Measurements from ENCODE around the gene JPH4. TPM values are rescaled to one million over a fixed set of nuclear protein-coding genes. Genes with fewer than 3 reads are reported as not detected.

Gene JPH4
- total and polyA plus RNA-seq, 2 donors (not counting 1 experiment from before 2014, with no cell fraction given) = not detected

DNA sequence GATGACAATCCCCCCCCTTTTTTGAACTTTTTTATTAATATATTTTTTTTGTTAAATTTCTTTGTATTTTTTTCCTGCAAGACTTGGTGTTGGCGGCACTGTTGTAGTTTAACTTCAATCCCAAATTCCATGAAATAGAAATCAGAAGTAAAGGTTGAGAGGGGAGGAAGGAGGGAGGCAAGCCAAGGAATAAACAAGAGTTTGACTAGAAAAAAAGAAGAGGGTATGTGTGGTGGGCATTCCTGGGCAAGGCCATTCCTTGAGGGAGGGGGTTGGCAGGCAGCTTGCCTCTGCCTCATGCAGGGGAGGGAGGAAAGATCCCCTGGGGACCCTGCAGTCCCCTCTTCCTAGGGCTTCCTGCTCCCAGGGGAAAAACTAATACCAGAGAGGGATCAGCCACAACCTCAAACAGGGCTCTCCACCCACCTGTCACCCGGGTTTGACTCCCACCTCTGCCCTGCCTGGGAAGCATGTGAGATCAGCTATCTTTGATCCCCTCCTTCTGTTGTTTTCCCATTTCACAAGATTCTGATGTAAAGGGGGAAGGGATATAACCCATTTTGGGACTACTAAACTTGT lies 10.5 kb downstream of the JPH4 start:
- Histone ChIP-seq H3K79me2 (ENCODE audit: control insufficient read depth, insufficient read depth, low read length) (no peaks in the 10 kb centered on the region), H3K27me3 (ENCODE audit: control insufficient read depth, insufficient read depth, low read length) (peaks cover 3% of the 10 kb centered on the region), H3K27ac (ENCODE audit: insufficient read depth, low read length) (no peak overlapping the region), H3K4me3 (replicated peaks in 1 of 4; ENCODE audit: control extremely low read depth in 1 of 4, insufficient read depth in 1 of 4, low read depth in 3 of 4, low read length in 4 of 4) (peak overlapping the region in 2 of 4 experiments; percentile 69 to 70), H4K20me1 (ENCODE audit: control insufficient read depth, extremely low read depth, insufficient read depth, low read length) (no peaks in the 10 kb centered on the region), H3K4me1 (ENCODE audit: control insufficient read depth, extremely low read depth, insufficient read depth, low read length) (no peaks in the 10 kb centered on the region), H2AFZ (ENCODE audit: low read length) (no peak overlapping the region), H3K9ac (ENCODE audit: insufficient read depth, low read length) (no peak overlapping the region), H3K36me3 (ENCODE audit: control insufficient read depth, insufficient read depth, low read length) (no peaks in the 10 kb centered on the region), H3K9me3 (ENCODE audit: control insufficient read depth, insufficient read depth, low read depth, low read length) (no peaks in the 10 kb centered on the region), H3K4me2 (ENCODE audit: extremely low read depth, insufficient read depth, low read length) (peak overlapping the region; percentile 98)
- TF ChIP-seq EZH2 (IDR thresholded peaks at IDR 0.05; ENCODE audit: low read length, missing control alignments) = no peak
- TF ChIP-seq, protein P1, sequence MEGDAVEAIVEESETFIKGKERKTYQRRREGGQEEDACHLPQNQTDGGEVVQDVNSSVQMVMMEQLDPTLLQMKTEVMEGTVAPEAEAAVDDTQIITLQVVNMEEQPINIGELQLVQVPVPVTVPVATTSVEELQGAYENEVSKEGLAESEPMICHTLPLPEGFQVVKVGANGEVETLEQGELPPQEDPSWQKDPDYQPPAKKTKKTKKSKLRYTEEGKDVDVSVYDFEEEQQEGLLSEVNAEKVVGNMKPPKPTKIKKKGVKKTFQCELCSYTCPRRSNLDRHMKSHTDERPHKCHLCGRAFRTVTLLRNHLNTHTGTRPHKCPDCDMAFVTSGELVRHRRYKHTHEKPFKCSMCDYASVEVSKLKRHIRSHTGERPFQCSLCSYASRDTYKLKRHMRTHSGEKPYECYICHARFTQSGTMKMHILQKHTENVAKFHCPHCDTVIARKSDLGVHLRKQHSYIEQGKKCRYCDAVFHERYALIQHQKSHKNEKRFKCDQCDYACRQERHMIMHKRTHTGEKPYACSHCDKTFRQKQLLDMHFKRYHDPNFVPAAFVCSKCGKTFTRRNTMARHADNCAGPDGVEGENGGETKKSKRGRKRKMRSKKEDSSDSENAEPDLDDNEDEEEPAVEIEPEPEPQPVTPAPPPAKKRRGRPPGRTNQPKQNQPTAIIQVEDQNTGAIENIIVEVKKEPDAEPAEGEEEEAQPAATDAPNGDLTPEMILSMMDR (conservative IDR thresholded peaks at IDR 0.05 in 1 of 2, IDR thresholded peaks at IDR 0.05 in 1 of 2; ENCODE audit: low read depth in 1 of 2, low read length in 2 of 2) = no peak
- DNase-seq (ENCODE audit: low read depth in 2 of 2) = no peak

DNA sequence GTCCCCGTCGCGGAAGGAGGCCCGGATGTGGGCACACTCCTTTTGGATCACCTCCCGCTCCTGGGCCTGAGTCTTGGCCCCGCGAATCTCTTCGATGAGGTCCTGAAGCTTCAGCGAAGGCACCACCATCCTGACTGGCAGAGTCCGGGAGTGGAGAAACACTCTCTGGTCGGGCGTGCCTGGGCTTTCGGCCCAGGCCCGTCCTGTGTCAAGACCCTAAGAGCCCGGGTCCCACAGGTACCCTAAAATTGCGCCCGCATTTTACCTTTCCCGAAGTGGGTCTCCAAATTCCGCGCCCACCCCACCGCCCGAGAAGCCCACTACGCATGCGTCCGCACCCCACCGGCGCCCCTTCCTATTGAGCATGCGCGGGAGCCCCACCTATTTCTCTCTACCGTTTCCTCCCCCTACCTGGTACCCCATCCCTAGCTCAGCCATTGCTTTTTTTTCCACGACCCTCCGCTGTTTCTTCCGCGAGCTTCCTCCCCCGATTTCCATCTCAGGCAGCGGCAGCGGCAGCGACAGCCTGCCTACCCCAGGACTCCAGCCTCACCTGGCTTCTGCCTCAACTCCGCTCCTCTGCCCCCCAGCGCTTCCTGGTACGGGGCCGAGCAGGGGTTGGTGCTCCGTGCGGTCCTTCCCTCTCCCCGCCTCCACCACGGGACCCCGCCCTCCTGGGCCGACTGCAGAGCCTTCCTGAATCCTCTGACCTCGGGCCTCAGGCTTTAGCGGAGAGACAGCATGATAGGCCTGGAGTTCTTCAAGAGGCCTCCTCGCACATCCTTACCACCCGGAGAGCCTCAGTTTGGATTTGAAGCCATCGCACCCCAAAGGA lies 11.2 kb downstream of the JPH4 start, which contains the start of gene AP1G2:
AP1G2 (minus strand) TSS at position 606 of the 835 bp plus-strand sequence; CDS start at position 129, 477 bp downstream.
- peak within 1 kb of the TSS; percentile 55 to 70 (median 64) for H3K4me3 ChIP-seq (replicated peaks in 1 of 4; ENCODE audit: control extremely low read depth in 1 of 4, insufficient read depth in 1 of 4, low read depth in 3 of 4, low read length in 4 of 4)
- H2AFZ ChIP-seq (ENCODE audit: low read length) = peak within 1 kb of the TSS; percentile 95
- H3K4me2 ChIP-seq (ENCODE audit: extremely low read depth, insufficient read depth, low read length) = peak within 1 kb of the TSS; percentile 98
- TF ChIP-seq, protein P1 (conservative IDR thresholded peaks at IDR 0.05 in 1 of 2, IDR thresholded peaks at IDR 0.05 in 1 of 2; ENCODE audit: low read depth in 1 of 2, low read length in 2 of 2) = no peak
- peak; percentile 12 for TF ChIP-seq EZH2 (IDR thresholded peaks at IDR 0.05; ENCODE audit: low read length, missing control alignments)
- H3K4me1 ChIP-seq (ENCODE audit: control insufficient read depth, extremely low read depth, insufficient read depth, low read length) = no peaks in the 10 kb centered on the region
- H4K20me1 ChIP-seq (ENCODE audit: control insufficient read depth, extremely low read depth, insufficient read depth, low read length) = no peaks in the 10 kb centered on the region
- H3K79me2 ChIP-seq (ENCODE audit: control insufficient read depth, insufficient read depth, low read length) = no peaks in the 10 kb centered on the region
- no peaks in the 10 kb centered on the region for H3K9me3 ChIP-seq (ENCODE audit: control insufficient read depth, insufficient read depth, low read depth, low read length)
- peak within 1 kb of the TSS; percentile 50 for H3K9ac ChIP-seq (ENCODE audit: insufficient read depth, low read length)
- no peak within 1 kb of the TSS for H3K27ac ChIP-seq (ENCODE audit: insufficient read depth, low read length)
- peak; percentile 45 to 69 for DNase-seq (ENCODE audit: low read depth in 2 of 2)
- no peaks in the 10 kb centered on the region for H3K36me3 ChIP-seq (ENCODE audit: control insufficient read depth, insufficient read depth, low read length)
- H3K27me3 ChIP-seq (ENCODE audit: control insufficient read depth, insufficient read depth, low read length) = no peaks in the 10 kb centered on the region

- Histone ChIP-seq H3K27me3 (ENCODE audit: control insufficient read depth, insufficient read depth, low read length) (no peaks in the 10 kb centered on the region), H3K4me2 (ENCODE audit: extremely low read depth, insufficient read depth, low read length) (peak overlapping the region; percentile 98), H3K36me3 (ENCODE audit: control insufficient read depth, insufficient read depth, low read length) (no peaks in the 10 kb centered on the region), H3K4me3 (replicated peaks in 1 of 4; ENCODE audit: control extremely low read depth in 1 of 4, insufficient read depth in 1 of 4, low read depth in 3 of 4, low read length in 4 of 4) (peak overlapping the region; percentile 55 to 70 (median 64)), H3K9ac (ENCODE audit: insufficient read depth, low read length) (peak overlapping the region; percentile 50), H3K9me3 (ENCODE audit: control insufficient read depth, insufficient read depth, low read depth, low read length) (no peaks in the 10 kb centered on the region), H4K20me1 (ENCODE audit: control insufficient read depth, extremely low read depth, insufficient read depth, low read length) (no peaks in the 10 kb centered on the region), H3K4me1 (ENCODE audit: control insufficient read depth, extremely low read depth, insufficient read depth, low read length) (no peaks in the 10 kb centered on the region), H3K27ac (ENCODE audit: insufficient read depth, low read length) (no peak overlapping the region), H2AFZ (ENCODE audit: low read length) (peak overlapping the region; percentile 95), H3K79me2 (ENCODE audit: control insufficient read depth, insufficient read depth, low read length) (no peaks in the 10 kb centered on the region)
- TF ChIP-seq, protein P1 (conservative IDR thresholded peaks at IDR 0.05 in 1 of 2, IDR thresholded peaks at IDR 0.05 in 1 of 2; ENCODE audit: low read depth in 1 of 2, low read length in 2 of 2) = peak; percentile 18 to 38
- no peak for TF ChIP-seq EZH2 (IDR thresholded peaks at IDR 0.05; ENCODE audit: low read length, missing control alignments)
- DNase-seq (ENCODE audit: low read depth in 2 of 2) = peak in 1 of 2 donors; percentile 28
These were observed 11.8 kb downstream of the JPH4 start for GRCh38 chr14:23566778-23567185.
